DMS153 treated with DMSO at 0.1 percent for 48 hours (cell line): Measurements from ENCODE around the gene MAGI2.

Experiments used
- DNase-seq: peaks from one replicate; lab custom pipeline; 2025; ENCODE audit not compliant: unreplicated experiment; lab: John Stamatoyannopoulos, UW

MAGI2 gene

GRCh38 chr7:78080241-78080640 lies 1373.2 kb downstream of the MAGI2 start:
- no peak for DNase-seq

GRCh38 chr7:78074713-78075112 lies 1378.8 kb downstream of the MAGI2 start:
- no peak for DNase-seq

- DNase-seq: no peak
These were observed 1379.7 kb downstream of the MAGI2 start for GRCh38 chr7:78073609-78074382.

- DNase-seq: no peak
These were observed 1381.3 kb downstream of the MAGI2 start for GRCh38 chr7:78072201-78072590.

GRCh38 chr7:78071491-78072200 lies 1381.8 kb downstream of the MAGI2 start:
- DNase-seq: no peak

- no peak for DNase-seq
These were observed 1386.9 kb downstream of the MAGI2 start for GRCh38 chr7:78066599-78066998.

- no peak for DNase-seq
These were observed 1389.7 kb downstream of the MAGI2 start for GRCh38 chr7:78063758-78064157.

- DNase-seq: no peak
These were observed 1391.3 kb downstream of the MAGI2 start for GRCh38 chr7:78062214-78062613.

- no peak for DNase-seq
These were observed 1395.9 kb downstream of the MAGI2 start for GRCh38 chr7:78057571-78057970.

GRCh38 chr7:78055599-78055998 lies 1397.9 kb downstream of the MAGI2 start:
- DNase-seq: no peak

GRCh38 chr7:78055001-78055573 lies 1398.4 kb downstream of the MAGI2 start:
- DNase-seq: no peak

- DNase-seq: no peak
These were observed 1401.4 kb downstream of the MAGI2 start for GRCh38 chr7:78052112-78052511.

- no peak for DNase-seq
These were observed 1405.7 kb downstream of the MAGI2 start for GRCh38 chr7:78047800-78048199.

GRCh38 chr7:78043159-78043558 lies 1410.3 kb downstream of the MAGI2 start:
- no peak for DNase-seq

- DNase-seq: no peak
These were observed 1412.0 kb downstream of the MAGI2 start for GRCh38 chr7:78041423-78041822.

GRCh38 chr7:78039790-78040776 lies 1413.4 kb downstream of the MAGI2 start:
- DNase-seq: no peak

- no peak for DNase-seq
These were observed 1414.9 kb downstream of the MAGI2 start for GRCh38 chr7:78038465-78039080.

- DNase-seq: no peak
These were observed 1415.9 kb downstream of the MAGI2 start for GRCh38 chr7:78037603-78038002.

GRCh38 chr7:78033410-78033809 lies 1420.1 kb downstream of the MAGI2 start:
- DNase-seq: no peak

GRCh38 chr7:78026492-78026891 lies 1427.0 kb downstream of the MAGI2 start:
- no peak for DNase-seq

- no peak for DNase-seq
These were observed 1428.9 kb downstream of the MAGI2 start for GRCh38 chr7:78024591-78024990.
